Cardiac muscle cell (in vitro differentiated cells and primary cell): ENCODE results near the gene MGMT. TPM values are rescaled to one million over a fixed set of nuclear protein-coding genes. Genes with fewer than 3 reads are reported as not detected.

ENCODE experiments used
- DNase-seq, 2 donors: peaks; one replicate each; pipeline versions ENCODE4 v3.0.0 to v3.0.0-alpha.2; 2010 to 2017; ENCODE audit warnings: low read depth in 1 of 2, low spot score in 1 of 2
- H3K27ac ChIP-seq: fragments of 200-600 bp; sonication (generic); 2 replicates; pipeline ENCODE4 v1.5.1; 2016
- H3K27me3 ChIP-seq: fragments of 200-600 bp; sonication (generic); 2 replicates; pipeline ENCODE4 v1.6.0; 2016; ENCODE audit warnings: control low read depth
- H3K36me3 ChIP-seq: fragments of 200-600 bp; sonication (generic); 2 replicates; pipeline ENCODE4 v1.5.1; 2016; ENCODE audit warnings: control low read depth
- H3K4me1 ChIP-seq: fragments of 200-600 bp; sonication (generic); 2 replicates; pipeline ENCODE4 v1.8.1; 2017; ENCODE audit warnings: low read depth, mild to moderate bottlenecking, mixed run types
- H3K4me3 ChIP-seq: fragments of 200-600 bp; sonication (generic); 2 replicates; pipeline ENCODE4 v1.5.1; 2016; ENCODE audit warnings: mild to moderate bottlenecking
- H3K9me3 ChIP-seq: fragments of 200-600 bp; sonication (generic); 2 replicates; pipeline ENCODE4 v1.5.1; 2017; ENCODE audit warnings: low read depth, mild to moderate bottlenecking, control low read depth
- polyA plus RNA-seq: library from polyadenylated mRNA; unstranded; fragments of >200 nt; fragmentation: Nextera tagmentation; extraction: Ambion mirVana; gene quantifications from 2 replicates; pipeline ENCODE4 v1.2.1, GENCODE V29; 2016
- total RNA-seq: library from RNA; depleted of rRNA; stranded (reverse); fragments of >200 nt; gene quantifications from 2 replicates; pipeline ENCODE4 v1.2.3, GENCODE V29; 2016
- TF ChIP-seq, protein P1 (sequence below): IDR thresholded peaks from 2 replicates; pipeline ENCODE4 v1.5.1; 2012; ENCODE audit warnings: low read depth, mild to moderate bottlenecking, low read length

Gene MGMT
- total and polyA plus RNA-seq, 2 experiments from 2014 or later: 21.8 to 28.0 TPM

DNA sequence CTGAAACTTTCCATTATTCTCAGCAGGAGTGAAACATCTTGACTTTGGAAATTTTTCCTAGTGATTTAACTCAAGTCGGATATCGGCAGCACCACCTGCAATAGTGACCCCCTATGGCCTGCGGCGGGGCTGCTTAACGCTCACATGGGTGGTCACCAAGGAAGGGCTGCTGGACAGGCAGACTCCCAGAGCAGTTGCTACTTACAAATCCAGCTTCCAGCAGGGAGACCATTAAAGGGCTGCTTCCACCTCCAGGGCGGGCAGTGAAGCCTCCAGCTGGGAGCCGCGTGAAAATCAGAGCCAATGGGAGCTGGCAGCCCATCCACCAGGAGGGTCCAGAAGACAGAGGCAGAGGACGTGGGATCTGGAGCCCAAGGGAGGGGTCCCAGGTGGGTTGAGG is 122.5 kb downstream of the MGMT start:
- DNase-seq: no peak

DNA sequence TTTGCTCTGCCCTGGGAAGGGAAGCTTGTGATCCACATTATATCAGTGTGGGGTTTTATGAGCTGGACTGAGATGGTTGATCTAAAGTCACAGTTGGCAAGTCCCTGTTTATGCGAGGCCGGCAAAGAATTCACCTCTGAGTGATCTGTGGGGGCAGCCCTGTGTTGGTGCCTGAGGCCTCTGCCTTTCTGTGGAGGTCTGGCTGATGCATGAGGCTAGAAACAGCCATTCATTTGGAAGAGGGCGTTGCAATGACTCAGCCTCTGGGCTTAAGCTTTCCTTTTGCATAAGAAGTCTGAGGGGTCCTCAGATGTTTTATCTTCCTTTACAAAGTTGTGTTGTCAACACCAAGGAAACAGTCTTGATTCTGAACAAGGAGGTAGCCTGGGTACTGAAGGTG is 126.9 kb downstream of the MGMT start:
- Histone ChIP-seq H3K27me3 (no peaks in the 10 kb centered on the region), H3K36me3 (no peaks in the 10 kb centered on the region), H3K9me3 (no peaks in the 10 kb centered on the region), H3K4me1 (no peaks in the 10 kb centered on the region), H3K4me3 (no peak overlapping the region), H3K27ac (no peak overlapping the region)
- peak in 1 of 2 donors; percentile 3 for DNase-seq
- TF ChIP-seq, protein P1, sequence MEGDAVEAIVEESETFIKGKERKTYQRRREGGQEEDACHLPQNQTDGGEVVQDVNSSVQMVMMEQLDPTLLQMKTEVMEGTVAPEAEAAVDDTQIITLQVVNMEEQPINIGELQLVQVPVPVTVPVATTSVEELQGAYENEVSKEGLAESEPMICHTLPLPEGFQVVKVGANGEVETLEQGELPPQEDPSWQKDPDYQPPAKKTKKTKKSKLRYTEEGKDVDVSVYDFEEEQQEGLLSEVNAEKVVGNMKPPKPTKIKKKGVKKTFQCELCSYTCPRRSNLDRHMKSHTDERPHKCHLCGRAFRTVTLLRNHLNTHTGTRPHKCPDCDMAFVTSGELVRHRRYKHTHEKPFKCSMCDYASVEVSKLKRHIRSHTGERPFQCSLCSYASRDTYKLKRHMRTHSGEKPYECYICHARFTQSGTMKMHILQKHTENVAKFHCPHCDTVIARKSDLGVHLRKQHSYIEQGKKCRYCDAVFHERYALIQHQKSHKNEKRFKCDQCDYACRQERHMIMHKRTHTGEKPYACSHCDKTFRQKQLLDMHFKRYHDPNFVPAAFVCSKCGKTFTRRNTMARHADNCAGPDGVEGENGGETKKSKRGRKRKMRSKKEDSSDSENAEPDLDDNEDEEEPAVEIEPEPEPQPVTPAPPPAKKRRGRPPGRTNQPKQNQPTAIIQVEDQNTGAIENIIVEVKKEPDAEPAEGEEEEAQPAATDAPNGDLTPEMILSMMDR: no peak

More for the DNA sequence above, 122.5 kb downstream of the MGMT start:
- TF ChIP-seq, protein P1: no peak
- no peaks in the 10 kb centered on the region for H3K27me3 ChIP-seq
- no peak overlapping the region for H3K27ac ChIP-seq
- H3K4me3 ChIP-seq: no peak overlapping the region
- no peaks in the 10 kb centered on the region for H3K36me3 ChIP-seq
- no peaks in the 10 kb centered on the region for H3K4me1 ChIP-seq
- no peaks in the 10 kb centered on the region for H3K9me3 ChIP-seq

DNA sequence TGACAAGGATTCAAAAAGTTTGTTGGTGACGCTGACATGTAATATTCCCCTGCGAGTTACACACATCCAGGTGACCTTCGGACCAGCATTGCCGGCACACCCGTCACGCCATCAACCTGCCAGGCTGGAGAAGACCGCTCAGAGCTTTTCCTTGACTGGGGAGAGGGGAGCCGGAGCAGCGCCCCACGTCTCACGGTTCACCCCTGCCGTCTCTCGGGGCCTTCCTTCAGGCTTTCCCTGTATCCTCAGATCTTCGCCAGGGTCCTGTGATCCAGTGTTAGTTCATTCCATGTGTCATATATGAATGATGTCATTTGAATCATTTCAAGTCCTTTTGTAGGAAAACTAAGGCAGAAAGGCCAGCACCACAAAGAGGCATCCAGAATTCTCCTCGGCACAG is 127.8 kb downstream of the MGMT start:
- H3K4me3 ChIP-seq: no peak overlapping the region
- no peaks in the 10 kb centered on the region for H3K4me1 ChIP-seq
- H3K27me3 ChIP-seq: no peaks in the 10 kb centered on the region
- H3K27ac ChIP-seq: no peak overlapping the region
- H3K36me3 ChIP-seq: no peaks in the 10 kb centered on the region
- no peak for DNase-seq
- TF ChIP-seq, protein P1: no peak
- H3K9me3 ChIP-seq: no peaks in the 10 kb centered on the region

DNA sequence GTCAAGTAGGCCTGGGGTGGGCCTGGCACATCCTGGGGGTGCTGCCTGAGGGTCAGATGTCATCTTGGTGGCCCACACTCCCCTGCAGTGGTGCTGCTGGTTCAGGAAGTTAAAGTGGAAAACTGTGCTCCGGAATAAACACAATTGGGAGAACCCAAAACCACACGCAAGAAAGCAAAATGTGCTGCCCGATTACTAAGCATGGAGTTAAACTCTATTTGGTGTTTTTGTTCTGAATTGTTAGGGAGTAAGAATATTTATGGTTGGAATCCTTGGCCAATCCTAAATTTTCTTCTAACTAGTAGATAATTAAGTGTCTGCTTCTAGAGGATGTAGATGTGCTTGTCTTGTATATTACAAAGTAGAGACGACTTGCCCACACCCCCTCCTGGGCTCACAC is 131.4 kb downstream of the MGMT start:
- Histone ChIP-seq H3K36me3 (no peaks in the 10 kb centered on the region), H3K9me3 (no peaks in the 10 kb centered on the region), H3K4me3 (no peak overlapping the region), H3K27ac (no peak overlapping the region), H3K27me3 (no peaks in the 10 kb centered on the region), H3K4me1 (no peaks in the 10 kb centered on the region)
- DNase-seq: no peak
- TF ChIP-seq, protein P1: no peak

DNA sequence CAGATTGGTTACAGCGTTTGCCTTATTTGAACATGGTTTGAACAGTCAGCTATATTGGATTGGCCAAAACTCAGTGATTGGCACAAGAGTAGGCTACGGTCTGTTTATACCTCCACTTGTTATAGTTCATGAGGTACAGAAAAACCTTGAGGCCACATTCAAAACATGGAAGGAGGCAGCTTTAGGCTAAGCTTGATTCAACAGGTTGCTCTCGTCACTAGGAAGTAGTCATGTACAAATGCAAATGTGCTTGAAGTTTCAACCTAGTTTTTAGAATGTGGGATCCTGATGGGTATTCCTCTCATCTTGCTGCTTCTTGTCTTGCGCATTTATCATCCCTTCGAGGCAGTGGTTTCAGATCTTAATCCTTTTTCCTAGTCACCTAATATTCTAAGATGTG is 132.1 kb downstream of the MGMT start:
- Histone ChIP-seq H3K27me3 (no peaks in the 10 kb centered on the region), H3K9me3 (no peaks in the 10 kb centered on the region), H3K27ac (no peak overlapping the region), H3K4me1 (no peaks in the 10 kb centered on the region), H3K36me3 (no peaks in the 10 kb centered on the region), H3K4me3 (no peak overlapping the region)
- no peak for DNase-seq
- TF ChIP-seq, protein P1: no peak

DNA sequence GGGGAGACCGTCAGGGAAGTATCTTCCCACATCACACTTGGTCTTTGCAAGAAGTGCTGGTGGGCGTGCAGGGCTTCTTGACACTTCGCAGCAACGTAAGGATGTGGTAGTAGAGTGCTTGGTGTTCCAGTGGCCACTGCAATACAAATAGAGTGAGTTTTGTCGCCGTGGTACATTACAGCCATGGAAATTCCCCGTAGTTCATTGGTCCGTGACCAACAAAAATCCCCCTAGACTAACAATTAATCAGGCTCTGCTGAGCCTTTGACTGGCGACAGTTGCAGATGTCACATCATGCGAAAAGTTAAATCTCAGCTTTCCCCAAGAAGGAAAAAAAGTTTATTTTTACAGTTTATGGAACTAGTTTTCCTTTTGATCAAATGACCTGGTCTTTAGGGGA is 134.7 kb downstream of the MGMT start:
- TF ChIP-seq, protein P1: no peak
- DNase-seq: no peak
- no peaks in the 10 kb centered on the region for H3K27me3 ChIP-seq
- H3K36me3 ChIP-seq: no peaks in the 10 kb centered on the region
- no peak overlapping the region for H3K27ac ChIP-seq
- no peaks in the 10 kb centered on the region for H3K4me1 ChIP-seq
- no peak overlapping the region for H3K4me3 ChIP-seq
- H3K9me3 ChIP-seq: no peaks in the 10 kb centered on the region
